T-helper 22 cell (primary cell): ENCODE data around the gene OLA1.

ENCODE experiments used
- DNase-seq: peaks from one replicate; pipeline ENCODE4 v3.0.0-alpha.2; 2020; ENCODE audit warnings: low read depth

Gene OLA1

GRCh38 chr2:174121175-174121574 is 127.2 kb downstream of the OLA1 start:
- DNase-seq, result no peak

DNA sequence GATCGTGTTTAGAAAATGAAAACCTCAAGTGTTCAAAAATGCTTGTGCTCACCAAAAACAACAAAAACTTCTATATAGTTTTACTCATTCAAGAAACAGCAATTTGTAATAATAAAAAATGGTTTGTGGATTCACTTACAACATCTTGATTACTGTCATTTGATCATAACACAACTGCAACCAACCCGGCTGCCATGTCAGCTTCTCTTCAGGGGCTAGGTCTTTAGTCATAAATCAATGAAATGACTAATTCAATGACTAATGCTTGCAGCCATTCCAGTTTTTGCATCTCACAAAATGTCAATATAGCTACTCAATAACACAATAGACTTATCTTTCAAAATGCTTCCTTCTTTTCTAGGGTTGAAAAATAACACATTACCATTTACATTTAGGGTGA is 128.0 kb downstream of the OLA1 start:
- no peak for DNase-seq

DNA sequence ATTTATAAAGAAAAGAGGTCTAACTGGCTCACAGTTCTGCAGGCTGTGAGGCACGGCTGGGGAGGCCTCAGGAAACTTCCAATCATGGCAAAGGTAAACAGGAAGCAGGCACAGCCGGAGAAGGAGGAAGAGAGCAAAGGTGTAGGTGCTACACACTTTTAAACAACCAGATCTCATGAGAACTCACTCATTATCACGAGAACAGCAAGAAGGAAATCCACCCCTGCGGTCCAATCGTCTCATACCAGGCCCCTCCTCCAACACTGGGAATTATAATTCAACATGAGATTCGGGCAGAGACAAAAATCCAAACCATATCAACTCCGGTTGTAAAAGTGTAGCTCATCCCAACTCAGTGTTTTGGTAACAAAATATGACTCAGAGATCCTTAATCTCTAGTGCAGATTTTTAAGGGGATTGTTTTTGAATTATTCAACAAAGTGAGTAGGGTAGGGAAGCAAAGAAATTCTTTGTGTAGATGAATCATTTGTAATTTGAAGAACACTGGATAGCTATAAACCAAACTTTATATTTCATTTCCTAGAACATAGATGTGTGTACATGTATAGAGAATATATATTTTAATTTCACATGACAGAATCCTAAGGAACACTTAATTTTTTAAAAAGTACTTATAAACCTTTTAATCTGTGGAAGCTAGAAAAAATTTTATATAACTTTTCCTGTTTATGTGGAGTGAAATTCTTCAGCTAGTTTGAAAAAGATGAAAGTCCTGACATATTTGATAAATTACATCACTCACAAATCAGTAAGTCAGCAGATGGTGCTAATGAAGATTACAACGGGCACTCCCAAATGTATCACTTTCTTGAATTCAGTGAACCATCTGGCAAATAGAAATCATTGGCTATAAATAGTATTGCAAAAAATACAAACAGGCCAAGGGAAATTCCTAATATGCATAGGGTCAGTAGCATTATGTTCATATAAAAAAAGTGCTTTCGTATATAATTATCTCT is 130.1 kb downstream of the OLA1 start:
- no peak for DNase-seq

DNA sequence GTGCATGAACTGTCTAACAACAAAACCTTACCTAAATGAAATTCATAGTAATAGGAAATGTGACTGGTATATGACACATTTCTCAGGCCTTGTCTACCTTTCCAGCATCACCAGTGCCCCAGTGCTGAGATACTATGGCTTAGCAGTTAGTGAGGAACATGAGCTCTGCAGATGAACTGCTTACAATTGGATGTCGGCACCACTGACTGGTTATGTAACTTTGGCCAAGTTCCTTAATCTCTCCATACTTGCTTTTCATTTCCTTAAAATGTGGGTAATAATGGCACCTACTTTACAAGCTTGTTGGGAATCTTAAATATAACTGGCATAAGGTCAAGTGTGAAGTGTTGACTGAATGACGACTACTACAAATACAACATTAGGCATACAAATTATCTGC is 136.3 kb downstream of the OLA1 start:
- DNase-seq, result no peak

- no peak for DNase-seq
These were observed 139.8 kb downstream of the OLA1 start for GRCh38 chr2:174108579-174108978.

GRCh38 chr2:174106736-174107135 is 141.6 kb downstream of the OLA1 start:
- no peak for DNase-seq

GRCh38 chr2:174094542-174094941 is 153.8 kb downstream of the OLA1 start:
- DNase-seq, result no peak

- DNase-seq, result no peak
These were observed 157.9 kb downstream of the OLA1 start for GRCh38 chr2:174090476-174090875.

DNA sequence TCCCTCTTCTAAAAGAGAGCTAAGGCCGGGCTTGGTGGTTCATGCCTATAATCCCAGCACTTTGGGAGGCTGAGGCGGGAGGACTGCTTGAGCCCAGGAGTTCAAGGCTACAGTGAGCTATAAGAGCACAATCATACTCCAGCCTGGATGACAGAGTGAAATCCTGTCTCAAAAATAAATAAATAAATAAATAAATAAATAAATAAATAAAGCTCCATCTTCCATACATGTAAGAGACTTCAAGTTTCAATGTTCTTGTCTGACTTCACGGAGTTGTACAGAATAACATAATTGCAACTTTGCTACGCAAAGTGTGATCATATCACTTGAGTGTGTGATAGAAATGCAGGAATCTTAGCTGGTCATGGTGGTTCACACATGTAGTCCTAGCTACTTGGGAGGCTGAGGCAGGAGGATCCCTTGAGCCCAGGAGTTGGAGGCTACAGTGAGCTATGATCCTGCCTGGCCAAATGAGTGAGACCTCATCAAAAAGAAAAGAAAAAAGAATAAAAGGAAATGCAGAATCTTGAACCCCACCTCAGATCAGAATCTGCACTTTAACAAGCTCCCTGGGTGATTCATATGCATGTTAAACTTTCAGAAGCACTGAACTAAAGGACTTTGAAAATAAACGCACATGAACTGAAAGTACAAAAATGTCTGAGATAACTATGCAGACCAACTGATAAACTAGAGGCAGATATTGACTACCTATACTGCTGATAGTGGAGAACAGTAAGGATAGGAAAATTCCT is 159.4 kb downstream of the OLA1 start:
- no peak for DNase-seq

- DNase-seq, result no peak
These were observed 161.6 kb downstream of the OLA1 start for GRCh38 chr2:174086708-174087107.

DNA sequence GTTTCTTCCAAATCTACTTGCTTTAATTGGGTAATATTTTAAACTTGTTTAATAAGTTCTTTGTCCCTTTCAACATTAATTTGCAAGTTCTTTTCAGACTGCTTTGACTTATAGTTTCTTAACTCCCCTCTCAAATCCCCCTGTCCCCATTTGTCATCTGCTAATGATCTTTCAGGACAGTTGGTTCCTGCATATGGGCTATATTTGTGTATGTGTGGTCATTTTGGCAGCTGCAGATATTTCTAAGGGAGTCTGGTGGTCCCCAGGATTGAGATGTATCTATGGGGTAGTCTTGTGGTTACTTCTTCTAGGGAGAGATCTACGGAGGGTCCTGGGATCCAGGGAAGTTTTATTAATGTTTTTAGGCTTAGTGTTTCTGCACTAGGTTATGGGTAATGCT is 162.6 kb downstream of the OLA1 start:
- no peak for DNase-seq

DNA sequence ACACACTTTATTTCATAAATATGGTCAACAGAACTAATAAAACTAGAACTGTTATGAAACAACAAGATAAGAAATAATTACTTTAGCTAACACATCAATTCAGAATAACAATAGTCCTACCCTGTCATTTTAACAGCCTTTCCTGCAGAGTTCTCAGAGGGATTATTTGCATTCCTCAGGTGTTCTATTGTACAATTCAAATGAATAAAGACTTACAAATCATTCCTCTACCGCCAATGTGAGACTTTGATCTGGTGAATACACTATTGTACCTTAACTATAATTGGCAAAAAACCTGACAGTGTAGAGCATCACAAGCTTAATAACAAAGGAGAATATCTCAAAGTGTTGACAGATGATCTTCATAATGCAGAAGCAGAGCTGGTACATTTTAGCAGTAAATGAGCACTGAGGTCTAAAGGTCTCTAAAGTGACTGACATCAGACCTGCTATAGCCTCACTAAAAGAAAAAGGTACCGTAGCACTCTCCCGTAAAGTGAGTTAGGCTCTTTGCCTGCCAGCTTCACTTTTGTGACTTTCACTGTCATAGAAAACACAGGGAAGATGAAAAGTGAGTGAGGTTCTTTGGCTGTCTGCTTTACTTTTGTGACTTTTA is 164.4 kb downstream of the OLA1 start:
- DNase-seq, result no peak

DNA sequence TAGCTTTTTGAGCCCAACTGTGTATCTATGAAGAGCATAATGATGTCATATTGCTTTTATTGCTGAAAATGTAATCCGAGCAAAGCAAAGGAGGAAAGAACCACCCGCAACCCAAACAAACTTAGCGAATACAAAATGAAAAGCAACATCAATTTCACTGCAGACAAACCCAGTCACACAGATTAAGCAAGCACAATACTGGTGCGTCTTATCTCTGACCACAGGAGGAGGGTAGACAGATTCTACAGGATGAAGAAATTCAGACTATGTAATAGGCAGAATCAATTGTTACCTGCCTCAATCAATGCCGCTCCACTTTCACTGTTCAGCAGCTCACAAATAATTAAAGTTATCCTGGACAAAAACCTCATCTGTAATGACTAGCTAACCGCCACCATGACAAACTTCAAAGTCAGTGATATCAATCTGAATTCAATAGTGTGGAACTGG is 167.6 kb downstream of the OLA1 start:
- no peak for DNase-seq

DNA sequence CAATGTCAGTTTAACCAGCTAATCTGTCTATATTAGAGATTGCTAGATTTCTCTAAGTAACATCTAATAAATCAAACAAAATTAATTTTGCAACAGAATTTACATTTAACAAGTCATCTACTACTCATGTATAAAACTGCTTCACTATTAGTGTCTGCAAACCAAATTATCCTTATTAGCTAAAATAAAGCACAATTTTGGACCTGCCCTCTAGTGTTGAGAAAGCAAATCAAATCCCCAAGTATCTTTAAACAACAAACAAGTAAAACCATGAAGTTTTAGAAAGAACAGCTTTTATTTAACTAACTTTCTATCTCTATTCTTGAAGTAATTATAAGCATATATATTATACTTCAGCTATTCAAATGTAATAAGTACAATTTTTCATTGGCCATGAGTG is 170.1 kb downstream of the OLA1 start:
- no peak for DNase-seq

DNA sequence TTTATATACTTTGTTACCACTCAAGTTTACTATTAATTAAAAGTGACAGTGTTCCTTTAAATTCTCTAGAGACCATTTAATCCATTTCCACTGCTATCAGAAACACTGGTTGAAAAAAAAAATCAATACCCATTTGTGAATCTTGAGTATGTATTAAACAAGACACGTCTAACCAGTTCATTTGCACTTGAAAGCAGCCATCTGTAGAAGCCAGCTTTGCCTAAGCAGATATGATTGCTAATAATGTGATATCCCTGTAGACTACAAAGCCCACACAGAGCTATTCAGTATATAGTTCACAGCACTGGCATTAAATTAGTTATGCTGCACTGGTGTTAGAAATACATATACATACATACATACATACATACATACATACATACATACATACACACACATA is 171.4 kb downstream of the OLA1 start:
- DNase-seq, result no peak

DNA sequence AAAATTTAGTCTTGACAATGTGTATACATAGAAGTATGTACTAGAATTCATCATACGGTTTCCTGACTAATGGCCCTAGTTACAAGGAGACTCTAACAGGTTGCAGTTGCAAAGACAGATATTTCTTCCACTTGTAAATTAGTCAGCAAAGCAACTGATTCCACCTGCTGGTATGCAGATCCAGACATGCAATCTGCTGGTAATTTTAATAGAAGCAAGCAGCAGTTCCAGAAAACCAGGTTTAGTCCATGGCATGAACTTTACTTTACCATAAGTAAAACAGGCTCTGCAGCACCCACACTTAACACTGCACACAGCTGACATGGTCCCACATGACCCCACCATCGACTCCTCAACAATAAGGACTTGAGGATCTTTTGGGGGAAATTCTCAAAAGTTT is 172.3 kb downstream of the OLA1 start:
- DNase-seq, result no peak

DNA sequence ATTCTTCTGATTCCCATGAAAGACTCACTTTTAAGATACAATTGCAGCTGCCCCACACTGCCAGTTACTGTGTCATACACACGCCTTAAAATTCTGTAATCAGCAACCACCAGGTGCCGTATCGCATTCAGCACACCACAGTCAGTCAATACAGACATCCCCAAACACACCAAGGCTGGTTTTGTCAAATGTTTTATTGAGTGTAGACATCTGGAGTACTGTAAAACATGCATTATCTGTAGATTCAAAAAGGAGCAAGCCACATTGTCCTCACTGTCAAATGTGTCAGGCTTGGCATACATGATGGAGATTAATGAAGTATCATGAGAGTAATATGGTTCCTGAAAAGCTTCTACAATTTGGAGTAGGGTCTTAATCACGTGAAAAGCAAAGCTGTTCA is 173.5 kb downstream of the OLA1 start:
- no peak for DNase-seq

- no peak for DNase-seq
These were observed 175.5 kb downstream of the OLA1 start for GRCh38 chr2:174072857-174073256.

GRCh38 chr2:174072069-174072468 is 176.3 kb downstream of the OLA1 start:
- DNase-seq, result no peak

- no peak for DNase-seq
These were observed 177.0 kb downstream of the OLA1 start for GRCh38 chr2:174071321-174071720.

DNA sequence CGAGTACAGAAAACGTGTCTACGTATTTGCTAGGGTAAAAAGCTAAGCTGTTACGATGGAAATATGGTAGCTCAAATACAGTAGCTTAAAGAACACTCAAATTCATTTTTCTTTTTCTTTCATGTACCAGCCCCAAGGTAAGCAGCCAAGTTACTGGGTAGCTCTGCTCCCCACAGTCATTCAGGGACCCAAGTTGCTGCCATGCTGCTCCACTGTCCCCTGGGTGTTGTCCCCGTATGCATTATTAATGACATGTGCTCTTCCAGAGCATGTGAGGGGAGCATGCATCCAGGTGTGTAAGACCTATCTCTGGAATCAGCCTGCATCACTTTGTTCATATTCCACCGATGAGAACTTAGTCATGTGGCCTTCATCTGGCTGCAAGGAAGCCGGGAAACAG is 178.1 kb downstream of the OLA1 start:
- DNase-seq, result no peak

GRCh38 chr2:174067815-174068214 is 180.5 kb downstream of the OLA1 start:
- DNase-seq, result no peak

DNA sequence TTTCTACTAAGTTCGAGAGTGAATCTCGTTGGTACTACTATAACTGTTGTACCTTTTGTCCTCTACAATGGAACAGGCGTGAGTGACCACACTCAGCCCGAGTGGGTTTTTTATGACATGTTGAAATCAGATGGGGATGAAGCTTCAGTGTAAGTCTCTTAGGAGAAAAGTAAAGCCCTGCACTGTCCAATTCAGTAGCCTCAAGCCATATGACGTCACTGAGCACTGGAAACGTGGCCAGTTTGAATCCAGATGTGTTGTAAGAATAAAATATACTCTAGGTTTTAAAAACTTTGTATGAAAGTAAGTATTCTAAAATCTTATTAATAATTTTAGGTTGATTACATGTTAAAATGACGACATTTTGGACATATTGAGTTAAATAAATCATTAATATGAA is 181.5 kb downstream of the OLA1 start:
- no peak for DNase-seq
